Tibial nerve (tissue), 4 donors: ENCODE measurements around the gene MYL6. TPM values are rescaled to one million over a fixed set of nuclear protein-coding genes. Genes with fewer than 3 reads are reported as not detected.
A peak's percentile ranks its signal among the peaks of the same experiment; 100 is the strongest.

Experiments
- DNase-seq, 2 donors: peaks; one replicate each; pipeline ENCODE4 v3.0.0-alpha.2; 2019; ENCODE audit warnings: low spot score in 2 of 2
- H3K27ac ChIP-seq, 4 donors: fragments of 200-600 bp; sonication (generic) in 3 of 4; one replicate each; pipeline ENCODE4 v1.5.1; 2017 to 2019; ENCODE audit warnings: mild to moderate bottlenecking in 1 of 4
- H3K27me3 ChIP-seq, 2 donors: fragments of 200-600 bp; sonication (generic) in 1 of 2; one replicate each; pipeline versions ENCODE4 v1.5.1 to v1.6.0; 2017 to 2019
- H3K36me3 ChIP-seq, 3 donors: fragments of 200-600 bp; sonication (generic); one replicate each; pipeline ENCODE4 v1.5.1; 2018 to 2019
- H3K4me1 ChIP-seq, 4 donors: fragments of 200-600 bp; sonication (generic) in 3 of 4; one replicate each; pipeline ENCODE4 v1.5.1; 2017 to 2019
- H3K4me3 ChIP-seq, 4 donors: fragments of 200-600 bp; sonication (generic) in 3 of 4; one replicate each; pipeline ENCODE4 v1.5.1; 2017 to 2019; ENCODE audit warnings: mild to moderate bottlenecking in 1 of 4, moderate library complexity in 1 of 4
- H3K9me3 ChIP-seq, 4 donors: fragments of 200-600 bp; sonication (generic) in 3 of 4; one replicate each; pipeline ENCODE4 v1.5.1; 2017 to 2019
- CTCF ChIP-seq, 5 experiments: fragments of 200-600 bp in 3 of 5; fragments of 450-650 bp in 2 of 5; sonication (generic) in 3 of 5; IDR thresholded peaks; one replicate each; pipeline ENCODE4 v1.5.1; 2016 to 2019; ENCODE audit warnings: antibody characterized with exemption in 5 of 5, mild to moderate bottlenecking in 3 of 5, moderate library complexity in 2 of 5
- EP300 ChIP-seq, 2 donors: sonication (generic); formaldehyde crosslinking; IDR thresholded peaks; one replicate each; pipeline ENCODE4 v1.6.1; 2017; ENCODE audit warnings: antibody characterized with exemption in 2 of 2, mild to moderate bottlenecking in 1 of 2
- POLR2A ChIP-seq, 2 donors: fragments of 450-650 bp; IDR thresholded peaks; one replicate each; pipeline ENCODE4 v1.6.1; 2017; ENCODE audit warnings: antibody characterized with exemption in 2 of 2, mild to moderate bottlenecking in 2 of 2, moderate library complexity in 2 of 2
- WGBS, 2 donors: methylation state at CpG; one replicate each; pipeline ENCODE4 v1.1.5; 2018; 5-methylcytosine and 5-hydroxymethylcytosine counted together
- total RNA-seq, 4 donors: library from RNA; depleted of rRNA; stranded (reverse); fragments of >200 nt; gene quantifications; one replicate each; pipeline ENCODE4 v1.1.0, GENCODE V29; 2016

The MYL6 gene
- total RNA-seq, 4 donors from 2014 or later, result 1,194 to 1,879 (median 1,515) TPM

GRCh38 chr12:56160894-56161689 is 2.9 kb downstream of the MYL6 start:
- TF ChIP-seq POLR2A (IDR thresholded peaks at IDR 0.05) (no peak), EP300 (IDR thresholded peaks at IDR 0.05) (no peak), CTCF (IDR thresholded peaks at IDR 0.05) (no peak)
- Histone ChIP-seq H3K4me3 (peak overlapping the region; percentile 28 to 94 (median 76)), H3K27ac (peak overlapping the region; percentile 96 to 98 (median 98)), H3K4me1 (peaks cover 0 to 41% (median 31%) of the 10 kb centered on the region in 4 donors), H3K9me3 (no peaks in the 10 kb centered on the region), H3K27me3 (no peaks in the 10 kb centered on the region), H3K36me3 (peaks cover 0 to 67% (median 29%) of the 10 kb centered on the region in 3 donors)
- WGBS, 2 donors, result 51 to 64% methylated on average over 11 of the region's 11 CpGs
- DNase-seq, result no peak

GRCh38 chr12:56161690-56162351 is 3.7 kb downstream of the MYL6 start:
- no peaks in the 10 kb centered on the region for H3K9me3 ChIP-seq
- peak overlapping the region in 1 of 4 donors; percentile 84 for H3K4me3 ChIP-seq
- peak overlapping the region in 3 of 4 donors; percentile 96 to 98 (median 97) for H3K27ac ChIP-seq
- 70 to 72% methylated on average over 10 of the region's 10 CpGs for WGBS, 2 donors
- DNase-seq, result no peak
- no peaks in the 10 kb centered on the region for H3K27me3 ChIP-seq
- H3K4me1 ChIP-seq, result peaks cover 0 to 39% (median 31%) of the 10 kb centered on the region in 4 donors
- peaks cover 0 to 75% (median 29%) of the 10 kb centered on the region in 3 donors for H3K36me3 ChIP-seq
- TF ChIP-seq POLR2A (IDR thresholded peaks at IDR 0.05) (no peak), CTCF (IDR thresholded peaks at IDR 0.05) (no peak), EP300 (IDR thresholded peaks at IDR 0.05) (no peak)

- peak overlapping the region in 2 of 4 donors; percentile 27 to 30 for H3K27ac ChIP-seq
- no peak for DNase-seq
- TF ChIP-seq EP300 (IDR thresholded peaks at IDR 0.05) (peak in 1 of 2 donors; percentile 43), POLR2A (IDR thresholded peaks at IDR 0.05) (no peak), CTCF (IDR thresholded peaks at IDR 0.05) (no peak)
- peaks cover 0 to 32% (median 28%) of the 10 kb centered on the region in 4 donors for H3K4me1 ChIP-seq
- H3K9me3 ChIP-seq, result no peaks in the 10 kb centered on the region
- peaks cover 0 to 83% (median 36%) of the 10 kb centered on the region in 3 donors for H3K36me3 ChIP-seq
- H3K27me3 ChIP-seq, result no peaks in the 10 kb centered on the region
- WGBS, 2 donors, result 48 to 49% methylated on average over 11 of the region's 11 CpGs
- no peak overlapping the region for H3K4me3 ChIP-seq
Measured at GRCh38 chr12:56162468-56163290, 4.5 kb downstream of the MYL6 start.

- Histone ChIP-seq H3K4me1 (peaks cover 0 to 32% (median 28%) of the 10 kb centered on the region in 4 donors), H3K27ac (peak overlapping the region in 1 of 4 donors; percentile 27), H3K9me3 (no peaks in the 10 kb centered on the region), H3K27me3 (no peaks in the 10 kb centered on the region), H3K4me3 (no peak overlapping the region), H3K36me3 (peaks cover 0 to 94% (median 38%) of the 10 kb centered on the region in 3 donors)
- no peak for DNase-seq
- no peak for TF ChIP-seq CTCF (IDR thresholded peaks at IDR 0.05)
- no peak for TF ChIP-seq POLR2A (IDR thresholded peaks at IDR 0.05)
- TF ChIP-seq EP300 (IDR thresholded peaks at IDR 0.05), result no peak
- 61 to 65% methylated on average over 11 of the region's 11 CpGs for WGBS, 2 donors
Measured at GRCh38 chr12:56163533-56164344, 5.6 kb downstream of the MYL6 start.
